HepG2 (cell line): ENCODE measurements around the gene SRC. TPM values are rescaled to one million over a fixed set of nuclear protein-coding genes. Genes with fewer than 3 reads are reported as not detected.

Experiments
- ATAD3A ChIP-seq: sonication (generic); formaldehyde crosslinking; IDR thresholded peaks from 2 replicates; pipeline ENCODE4 v1.4.0; 2020; ENCODE audit warnings: missing genetic modification reagents
- CBX2 ChIP-seq, 2 experiments: fragments of 200-600 bp in 1 of 2; sonication (generic); formaldehyde crosslinking in 1 of 2; IDR thresholded peaks; 2 replicates each; pipeline versions ENCODE4 v1.7.0 to v1.8.1; 2018 to 2022; ENCODE audit warnings: low read depth in 2 of 2, low read length in 1 of 2, mild to moderate bottlenecking in 1 of 2, missing genetic modification reagents in 1 of 2
- HMGXB4 ChIP-seq, 2 experiments: sonication (generic) in 1 of 2; formaldehyde crosslinking in 1 of 2; IDR thresholded peaks; 2 replicates each; pipeline versions ENCODE4 v1.4.0 to v1.6.1; 2018 to 2020; ENCODE audit warnings: missing genetic modification reagents in 2 of 2, borderline replicate concordance in 1 of 2, low read depth in 1 of 2, mild to moderate bottlenecking in 1 of 2, missing biosample characterization in 1 of 2
- PATZ1 ChIP-seq: sonication (generic); formaldehyde crosslinking; IDR thresholded peaks from 2 replicates; pipeline ENCODE4 v1.4.0; 2020; ENCODE audit warnings: missing genetic modification reagents
- RFXAP ChIP-seq: sonication (generic); formaldehyde crosslinking; IDR thresholded peaks from 2 replicates; pipeline ENCODE4 v1.4.0; 2020; ENCODE audit warnings: missing genetic modification reagents, borderline replicate concordance
- SALL1 ChIP-seq: sonication (generic); formaldehyde crosslinking; IDR thresholded peaks from 2 replicates; pipeline ENCODE4 v1.8.0; 2022; ENCODE audit warnings: mild to moderate bottlenecking, missing genetic modification reagents
- SOX13 ChIP-seq, 3 experiments: fragments of 450-650 bp in 1 of 3; sonication (generic) in 1 of 3; formaldehyde crosslinking in 1 of 3; IDR thresholded peaks in 2 of 3; conservative IDR thresholded peaks in 1 of 3; 2 replicates each; pipeline versions ENCODE4 v1.5.0 to v1.6.1; 2016 to 2020; ENCODE audit warnings: antibody characterized with exemption in 1 of 3, mild to moderate bottlenecking in 1 of 3, missing compliant biosample characterization in 1 of 3, missing genetic modification reagents in 1 of 3, moderate library complexity in 1 of 3
- TERF1 ChIP-seq: sonication (generic); formaldehyde crosslinking; IDR thresholded peaks from 2 replicates; pipeline ENCODE4 v1.8.0; 2022; ENCODE audit warnings: mild to moderate bottlenecking, missing genetic modification reagents, moderate library complexity
- ZBTB44 ChIP-seq: sonication (generic); formaldehyde crosslinking; IDR thresholded peaks from 2 replicates; pipeline ENCODE4 v1.4.0; 2020; ENCODE audit warnings: missing genetic modification reagents
- ZFP36 ChIP-seq: fragments of 150-350 bp; IDR thresholded peaks from 2 replicates; pipeline ENCODE4 v1.6.1; 2018; ENCODE audit warnings: borderline replicate concordance, low read length, low read depth; ENCODE audit not compliant: partially characterized antibody
- ZNF263 ChIP-seq: sonication (generic); formaldehyde crosslinking; IDR thresholded peaks from 2 replicates; pipeline ENCODE4 v1.4.0; 2020; ENCODE audit warnings: missing genetic modification reagents
- ZNF710 ChIP-seq: sonication (generic); formaldehyde crosslinking; IDR thresholded peaks from 2 replicates; pipeline ENCODE4 v1.5.0; 2020; ENCODE audit warnings: mild to moderate bottlenecking, missing genetic modification reagents, borderline replicate concordance
- ZNF746 ChIP-seq: sonication (generic); formaldehyde crosslinking; IDR thresholded peaks from 2 replicates; pipeline ENCODE4 v1.8.0; 2022; ENCODE audit warnings: mild to moderate bottlenecking, missing genetic modification reagents
- ZNF749 ChIP-seq: sonication (generic); formaldehyde crosslinking; IDR thresholded peaks from 2 replicates; pipeline ENCODE4 v1.8.0; 2022; ENCODE audit warnings: mild to moderate bottlenecking, missing genetic modification reagents, moderate library complexity, borderline replicate concordance
- ZNF776 ChIP-seq: sonication (generic); formaldehyde crosslinking; IDR thresholded peaks from 2 replicates; pipeline ENCODE4 v1.4.0; 2020; ENCODE audit warnings: mild to moderate bottlenecking, missing genetic modification reagents
- polyA plus RNA-seq, 8 experiments: library from polyadenylated mRNA; depleted of rRNA in 3 of 8; stranded (reverse) in 7 of 8; unstranded in 1 of 8; fragments of >200 nt; fragmentation: Illumina TruSeq in 4 of 8; extraction: Trizol in 4 of 8; gene quantifications; 2 replicates each; pipeline versions ENCODE4 v1.2.1 to v1.2.3, GENCODE V29; 2011 to 2016; ENCODE audit warnings: low read depth in 4 of 8, missing spikeins in 1 of 8, mixed read lengths in 1 of 8; ENCODE audit not compliant: insufficient read depth in 1 of 8
- total RNA-seq, 5 experiments: library from RNA; depleted of rRNA; stranded (reverse); fragments of >200 nt; fragmentation: Illumina TruSeq; extraction: Trizol; gene quantifications; 2 replicates each; pipeline ENCODE4 v1.2.3, GENCODE V29; 2016; ENCODE audit warnings: low read depth in 1 of 5

The SRC gene
- total and polyA plus RNA-seq, 2 of the 13 experiments (the other 11 are each of a cell fraction or from before 2014, with no cell fraction given) = 54.7 to 192 TPM

- TF ChIP-seq ZBTB44 (CRISPR knock-in tag) (0 out of 2 replicates have a peak, but pooled peaks have one; percentile 22), ATAD3A (CRISPR knock-in tag) (no peak), ZFP36 (no peak), ZNF749 (CRISPR knock-in tag) (0 out of 2 replicates have a peak, but pooled peaks have one; percentile 55), HMGXB4 (CRISPR knock-in tag; IDR thresholded peaks at IDR 0.05; ENCODE audit: borderline replicate concordance in 1 of 2, low read depth in 1 of 2) (peak in 1 of 2 experiments; percentile 58; a peak in 3 of 4 replicates), ZNF746 (CRISPR knock-in tag) (peak; percentile 88; the same call in 1 of the 2 replicates), PATZ1 (peak; percentile 97), CBX2 (IDR thresholded peaks at IDR 0.05; ENCODE audit: low read depth, low read length) (no peak), CBX2 (CRISPR knock-in tag; IDR thresholded peaks at IDR 0.05; ENCODE audit: low read depth) (no peak), RFXAP (CRISPR knock-in tag) (peak; percentile 23; the same call in 1 of the 2 replicates), ZNF710 (CRISPR knock-in tag) (peak; percentile 99), ZNF263 (CRISPR knock-in tag) (peak; percentile 98), TERF1 (0 out of 2 replicates have a peak, but pooled peaks have one; percentile 59), ZNF776 (CRISPR knock-in tag) (peak; percentile 61; the same call in 1 of the 2 replicates), SOX13 (IDR thresholded peaks at IDR 0.05) (no peak), SOX13 (CRISPR knock-in tag; conservative IDR thresholded peaks at IDR 0.05 in 1 of 2, IDR thresholded peaks at IDR 0.05 in 1 of 2) (peak in 1 of 2 experiments; percentile 14; a peak in 1 of 4 replicates), SALL1 (CRISPR knock-in tag) (peak; percentile 55; the same call in 1 of the 2 replicates)
Observed at GRCh38 chr20:37345339-37346235, at the start of gene SRC (continued).
